Loucy (cell line): ENCODE measurements around the gene SHC1.

Experiments
- H2AFZ ChIP-seq: fragments of 200-600 bp; sonication (generic); 2 replicates; pipeline ENCODE4 v1.6.0; 2016; ENCODE audit warnings: antibody characterized with exemption, mild to moderate bottlenecking, low read length, moderate library complexity
- H3F3A ChIP-seq: fragments of 200-600 bp; 2 replicates; pipeline ENCODE4 v1.6.0; 2016; ENCODE audit warnings: antibody characterized with exemption, low read depth, mild to moderate bottlenecking
- H3K27me3 ChIP-seq: fragments of 200-600 bp; sonication (generic); 2 replicates; pipeline ENCODE4 v1.6.1; 2014; ENCODE audit warnings: low read length, mild to moderate bottlenecking; ENCODE audit not compliant: insufficient read depth, poor library complexity, severe bottlenecking
- H3K36me3 ChIP-seq: fragments of 200-600 bp; sonication (generic); 2 replicates; pipeline ENCODE4 v1.6.1; 2016; ENCODE audit warnings: low read length; ENCODE audit not compliant: insufficient read depth
- H3K4me1 ChIP-seq: fragments of 200-600 bp; sonication (generic); 2 replicates; pipeline ENCODE4 v1.5.1; 2014; ENCODE audit warnings: low read length, mild to moderate bottlenecking; ENCODE audit not compliant: insufficient read depth, poor library complexity, severe bottlenecking
- H3K4me2 ChIP-seq: fragments of 200-600 bp; sonication (generic); 2 replicates; pipeline ENCODE4 v1.6.0; 2014; ENCODE audit warnings: antibody characterized with exemption, low read length, low read depth, mild to moderate bottlenecking; ENCODE audit not compliant: poor library complexity, severe bottlenecking
- H3K4me3 ChIP-seq: fragments of 200-600 bp; sonication (generic); 2 replicates; pipeline ENCODE4 v1.5.1; 2014; ENCODE audit warnings: low read length, mild to moderate bottlenecking, mixed read lengths; ENCODE audit not compliant: poor library complexity, severe bottlenecking
- H3K79me2 ChIP-seq: fragments of 200-600 bp; sonication (generic); 2 replicates; pipeline ENCODE4 v1.6.1; 2014; ENCODE audit warnings: low read length; ENCODE audit not compliant: insufficient read depth
- H3K9ac ChIP-seq: fragments of 200-600 bp; sonication (generic); 2 replicates; pipeline ENCODE4 v1.6.0; 2014; ENCODE audit warnings: mild to moderate bottlenecking, low read depth, low read length, moderate library complexity; ENCODE audit not compliant: poor library complexity, severe bottlenecking
- H3K9me2 ChIP-seq: fragments of 200-600 bp; sonication (generic); replicated peaks from 2 replicates; pipeline ENCODE4 v1.6.1; 2016; ENCODE audit warnings: low read depth, low read length, mixed read lengths
- H3K9me3 ChIP-seq: fragments of 200-600 bp; sonication (generic); 2 replicates; pipeline ENCODE4 v1.6.1; 2014; ENCODE audit warnings: mild to moderate bottlenecking, antibody characterized with exemption, low read length, low read depth; ENCODE audit not compliant: insufficient read depth
- H4K20me1 ChIP-seq: fragments of 200-600 bp; sonication (generic); 2 replicates; pipeline ENCODE4 v1.6.0; 2014; ENCODE audit warnings: antibody characterized with exemption, low read length, mild to moderate bottlenecking; ENCODE audit not compliant: insufficient read depth, poor library complexity, severe bottlenecking
- CTCF ChIP-seq: fragments of 200-600 bp; sonication (generic); conservative IDR thresholded peaks from 2 replicates; pipeline ENCODE4 v1.5.1; 2014; ENCODE audit warnings: mild to moderate bottlenecking, antibody characterized with exemption, low read length
- EZH2phosphoT487 ChIP-seq: fragments of 200-600 bp; IDR thresholded peaks from 2 replicates; pipeline ENCODE4 v1.6.1; 2018; ENCODE audit warnings: antibody characterized with exemption, mild to moderate bottlenecking, moderate library complexity, borderline replicate concordance

Gene SHC1

GRCh38 chr1:154994591-154994990 lies 24.0 kb upstream of the SHC1 start:
- H3K9ac ChIP-seq = no peak overlapping the region

GRCh38 chr1:154994269-154994587 lies 23.7 kb upstream of the SHC1 start:
- Histone ChIP-seq H2AFZ (no peak overlapping the region), H4K20me1 (no peaks in the 10 kb centered on the region), H3K4me2 (no peak overlapping the region), H3K9me2 (no peaks in the 10 kb centered on the region), H3K4me3 (no peak overlapping the region), H3K27me3 (no peaks in the 10 kb centered on the region), H3K4me1 (peaks cover 24% of the 10 kb centered on the region), H3K36me3 (no peaks in the 10 kb centered on the region), H3K9ac (no peak overlapping the region), H3K79me2 (no peaks in the 10 kb centered on the region), H3K9me3 (no peaks in the 10 kb centered on the region), H3F3A (peaks cover 8% of the 10 kb centered on the region)
- TF ChIP-seq CTCF (no peak), EZH2phosphoT487 (no peak)

More at GRCh38 chr1:154994591-154994990, 24.0 kb upstream of the SHC1 start:
- TF ChIP-seq EZH2phosphoT487 (no peak), CTCF (no peak)
- no peak overlapping the region for H2AFZ ChIP-seq
- H3K4me1 ChIP-seq = peaks cover 23% of the 10 kb centered on the region
- no peaks in the 10 kb centered on the region for H3K9me2 ChIP-seq
- H3K4me3 ChIP-seq = no peak overlapping the region
- no peaks in the 10 kb centered on the region for H3K9me3 ChIP-seq
- H3K36me3 ChIP-seq = no peaks in the 10 kb centered on the region
- H3K79me2 ChIP-seq = no peaks in the 10 kb centered on the region
- no peaks in the 10 kb centered on the region for H3K27me3 ChIP-seq
- H3K4me2 ChIP-seq = no peak overlapping the region
- H3F3A ChIP-seq = peaks cover 10% of the 10 kb centered on the region
- no peaks in the 10 kb centered on the region for H4K20me1 ChIP-seq

GRCh38 chr1:154993572-154994268 lies 23.2 kb upstream of the SHC1 start, which contains the start of gene LENEP:
LENEP (plus strand) TSS chr1:154993586; CDS start chr1:154993608, 22 bp downstream.
- H3K9ac ChIP-seq = no peak within 1 kb of the TSS
- TF ChIP-seq CTCF = no peak
- H3K4me2 ChIP-seq = no peak within 1 kb of the TSS
- H3K36me3 ChIP-seq = no peaks in the 10 kb centered on the region
- H4K20me1 ChIP-seq = no peaks in the 10 kb centered on the region
- H3K4me3 ChIP-seq = no peak within 1 kb of the TSS
- no peaks in the 10 kb centered on the region for H3K9me2 ChIP-seq
- H3K4me1 ChIP-seq = peaks cover 25% of the 10 kb centered on the region
- 0 out of 2 replicates have a peak, but pooled peaks cover 7% of the 10 kb centered on the region for H3F3A ChIP-seq
- no peaks in the 10 kb centered on the region for H3K27me3 ChIP-seq
- H3K9me3 ChIP-seq = no peaks in the 10 kb centered on the region
- H3K79me2 ChIP-seq = no peaks in the 10 kb centered on the region
- H2AFZ ChIP-seq = no peak within 1 kb of the TSS
